GM12878 (cell line): Measurements from ENCODE around the gene LPIN1. TPM values are rescaled to one million over a fixed set of nuclear protein-coding genes. Genes with fewer than 3 reads are reported as not detected.

Experiments
- ATAC-seq: fragments of 200-7000 bp; cut with Tn5 transposase; 3 replicates; pipeline ENCODE4 v1.9.1; 2020; ENCODE audit warnings: mild to moderate bottlenecking, moderate library complexity
- BruUV-seq: library from RNA; stranded (reverse); fragments of 400-500 nt; replicated peaks from 2 replicates; lab custom pipeline; 2021; lab: Mats Ljungman, UMichigan
- CTCF ChIA-PET: fragments of 300-600 bp; sonication (Branson Sonifier 250); formaldehyde crosslinking; extraction: SDS; loops from one replicate; lab custom pipeline; 2021; ENCODE audit warnings: inconsistent platforms; lab: Yijun Ruan, JAX
- POLR2A ChIA-PET: fragments of 350-600 bp; formaldehyde crosslinking; extraction: SDS; loops from one replicate; lab custom pipeline; 2021; ENCODE audit warnings: inconsistent platforms; lab: Charles Lee
- RAD21 ChIA-PET: fragments of 300-600 bp; sonication (Branson Sonifier 250); formaldehyde crosslinking; loops from one replicate; lab custom pipeline; 2023; ENCODE audit warnings: antibody characterized with exemption; ENCODE audit not compliant: unreplicated experiment; lab: Charles Lee
- SMC1A ChIA-PET: fragments of 300-600 bp; sonication (Branson Sonifier 250); formaldehyde crosslinking; loops from one replicate; lab custom pipeline; 2023; ENCODE audit not compliant: unreplicated experiment, uncharacterized antibody; lab: Charles Lee
- DNase-seq: peaks from one replicate; pipeline ENCODE4 v3.0.0-alpha.2; 2011; ENCODE audit warnings: low read depth, low spot score
- FAIRE-seq: peaks from 3 replicates; lab custom pipeline; 2011; peaks lifted over from hg19 to GRCh38; lab: Jason Lieb, UNC
- H2AFZ ChIP-seq: 2 replicates; pipeline ENCODE4 v1.6.0; 2011; ENCODE audit warnings: low read depth, low read length, control low read depth; ENCODE audit not compliant: control insufficient read depth
- H3K27ac ChIP-seq: 2 replicates; pipeline ENCODE4 v1.5.1; 2011; ENCODE audit warnings: control low read depth; ENCODE audit not compliant: control insufficient read depth, insufficient read depth
- H3K27me3 ChIP-seq, 2 experiments: replicated peaks in 1 of 2; 2 replicates each; pipeline versions ENCODE4 v1.6.0 to v1.6.1; 2011; ENCODE audit warnings: low read length in 1 of 2; ENCODE audit not compliant: control insufficient read depth in 2 of 2, insufficient read depth in 2 of 2
- H3K36me3 ChIP-seq, 2 experiments: 2 replicates each; pipeline ENCODE4 v1.5.1; 2011; ENCODE audit warnings: low read length in 1 of 2; ENCODE audit not compliant: control insufficient read depth in 2 of 2, insufficient read depth in 2 of 2
- H3K4me1 ChIP-seq: 2 replicates; pipeline ENCODE4 v1.6.1; 2011; ENCODE audit warnings: mild to moderate bottlenecking, low read length, moderate library complexity, mixed read lengths; ENCODE audit not compliant: control insufficient read depth, insufficient read depth
- H3K4me2 ChIP-seq: 2 replicates; pipeline ENCODE4 v1.6.0; 2011; ENCODE audit warnings: control low read depth; ENCODE audit not compliant: control insufficient read depth, insufficient read depth
- H3K4me3 ChIP-seq: fragments of 200-600 bp; sonication (generic); 2 replicates; pipeline ENCODE4 v1.5.1; 2016
- H3K79me2 ChIP-seq: 2 replicates; pipeline ENCODE4 v1.6.0; 2011; ENCODE audit warnings: low read length; ENCODE audit not compliant: control insufficient read depth, insufficient read depth
- H3K9ac ChIP-seq: 2 replicates; pipeline ENCODE4 v1.8.0; 2011; ENCODE audit warnings: low read length, control low read depth, mixed read lengths; ENCODE audit not compliant: control insufficient read depth, insufficient read depth
- H3K9me3 ChIP-seq: replicated peaks from 3 replicates; pipeline ENCODE4 v1.5.1; 2011; ENCODE audit warnings: mild to moderate bottlenecking, low read length; ENCODE audit not compliant: control insufficient read depth, insufficient read depth
- H4K20me1 ChIP-seq: 2 replicates; pipeline ENCODE4 v1.6.0; 2011; ENCODE audit not compliant: control insufficient read depth, insufficient read depth
- ATF7 ChIP-seq: fragments of 450-650 bp; IDR thresholded peaks from 2 replicates; pipeline ENCODE4 v1.6.1; 2016; ENCODE audit warnings: low read depth, mild to moderate bottlenecking
- CHD4 ChIP-seq: fragments of 200-600 bp; sonication (generic); IDR thresholded peaks from 2 replicates; pipeline ENCODE4 v1.6.1; 2016; ENCODE audit warnings: mild to moderate bottlenecking
- HCFC1 ChIP-seq: fragments of 150-350 bp; IDR thresholded peaks from 2 replicates; pipeline ENCODE4 v1.6.1; 2014; ENCODE audit warnings: low read length
- KLF5 ChIP-seq: fragments of 450-650 bp; IDR thresholded peaks from 2 replicates; pipeline ENCODE4 v1.6.1; 2014; ENCODE audit warnings: mild to moderate bottlenecking; ENCODE audit not compliant: partially characterized antibody
- NKRF ChIP-seq: fragments of 450-650 bp; conservative IDR thresholded peaks from 2 replicates; pipeline ENCODE4 v1.6.1; 2017; ENCODE audit warnings: mild to moderate bottlenecking, moderate library complexity
- NR2F1 ChIP-seq: fragments of 450-650 bp; conservative IDR thresholded peaks from 2 replicates; pipeline ENCODE4 v1.6.1; 2017; ENCODE audit warnings: mild to moderate bottlenecking
- PAX5 ChIP-seq: IDR thresholded peaks from 2 replicates; pipeline ENCODE4 v1.6.1; 2011; ENCODE audit warnings: low read depth, low read length, borderline replicate concordance
- USF2 ChIP-seq: IDR thresholded peaks from 2 replicates; pipeline ENCODE4 v1.6.1; 2011; ENCODE audit warnings: low read depth, low read length, improper control_type of control experiment, borderline replicate concordance
- ZNF24 ChIP-seq: fragments of 450-650 bp; IDR thresholded peaks from 2 replicates; pipeline ENCODE4 v1.6.1; 2017; ENCODE audit warnings: antibody characterized with exemption, mild to moderate bottlenecking
- WGBS: methylation state at CpG from one replicate; pipeline ENCODE4 v1.1.6; 2016; ENCODE audit warnings: low lambda C conversion rate; ENCODE audit not compliant: insufficient replicate concordance, insufficient coverage; ENCODE audit errors: missing lambda C conversion rate; 5-methylcytosine and 5-hydroxymethylcytosine counted together
- in situ Hi-C: fragments of 300-500 bp; cut with MboI; formaldehyde crosslinking; loops from 9 replicates; pipeline ENCODE4 v1.14.3; 2018; ENCODE audit warnings: mixed read lengths
- intact Hi-C: fragments of 100-400 bp; cut with micrococcal nuclease; formaldehyde crosslinking; loops from one replicate; pipeline ENCODE4 v1.14.2; 2022; ENCODE audit not compliant: unreplicated experiment
- polyA plus RNA-seq, 11 experiments: library from polyadenylated mRNA; depleted of rRNA in 4 of 11; unstranded in 6 of 11; stranded (reverse) in 5 of 11; fragments of >200 nt; fragmentation: Nextera tagmentation in 4 of 11; fragmentation: Illumina TruSeq in 1 of 11; extraction: Ambion mirVana in 4 of 11; extraction: Trizol in 1 of 11; gene quantifications; 1 replicate in 1 of 11; 2 replicates in 10 of 11; pipeline versions ENCODE4 v1.2.1 to v1.2.3, GENCODE V29; 2011 to 2016; ENCODE audit warnings: inconsistent platforms in 2 of 11, missing spikeins in 2 of 11, low read depth in 1 of 11
- total RNA-seq, 4 experiments: library from RNA; depleted of rRNA in 3 of 4; stranded (reverse); fragments of >200 nt in 3 of 4; fragmentation: Illumina TruSeq in 1 of 4; extraction: Trizol in 1 of 4; gene quantifications; 2 replicates each; pipeline versions ENCODE4 v1.2.1 to v1.2.3, GENCODE V29; 2013 to 2021

LPIN1 gene
- total and polyA plus RNA-seq, 10 of the 15 experiments (the other 5 are each of a cell fraction or from before 2014, with no cell fraction given): 18.8 to 82.5 (median 50.3) TPM

GRCh38 chr2:11778923-11779757 is 32.7 kb downstream of the LPIN1 start (continued):
- TF ChIP-seq USF2: peak; percentile 25
- peak; percentile 51 for TF ChIP-seq KLF5

GRCh38 chr2:11781602-11782001 is 35.2 kb downstream of the LPIN1 start:
- Histone ChIP-seq H2AFZ (no peak overlapping the region), H3K4me2 (no peak overlapping the region), H3K27me3 (no peaks in the 10 kb centered on the region), H3K27ac (no peak overlapping the region), H3K9me3 (no peaks in the 10 kb centered on the region), H3K36me3 (peaks cover 30 to 42% of the 10 kb centered on the region in 2 experiments), H3K79me2 (no peaks in the 10 kb centered on the region), H4K20me1 (peaks cover 3% of the 10 kb centered on the region; the same call in 1 of the 2 replicates), H3K9ac (no peak overlapping the region), H3K4me1 (peaks cover 7% of the 10 kb centered on the region)
- ChIA-PET POLR2A (interaction anchor here (0.5 to 1.1 kb wide), 3 partner anchors 31 to 268 kb away, joined by 3 to 6 read pairs (median 3); no protein-coding TSS in a partner anchor), SMC1A (interaction anchor here (1.0 to 10.8 kb wide), 7 partner anchors 17 to 1225 kb away, joined by 3 to 222 read pairs (median 5); partner anchors contain the start of gene LPIN1), RAD21 (interaction anchor here (1.5 to 9.9 kb wide), 5 partner anchors 28 to 94 kb away, joined by 3 to 132 read pairs (median 6); partner anchors contain the start of gene LPIN1), CTCF (interaction anchor here (0.8 to 10.9 kb wide), 7 partner anchors 9 to 1226 kb away, joined by 3 to 684 read pairs (median 7); partner anchors contain the start of gene LPIN1)
- DNase-seq: no peak
- intact Hi-C loops (no loop called here), in situ Hi-C loops (loop anchor here (5.0 kb wide), 1 partner anchor 89 kb away; no protein-coding TSS in a partner anchor)
- no peak for FAIRE-seq
- TF ChIP-seq CHD4 (no peak), ZNF24 (peak; percentile 55; the same call in 1 of the 2 replicates), NKRF (no peak), HCFC1 (no peak), ATF7 (no peak), NR2F1 (0 out of 2 replicates have a peak, but pooled peaks have one; percentile 15), PAX5 (0 out of 2 replicates have a peak, but pooled peaks have one; percentile 14)
- TF ChIP-seq, all 136 proteins: peak for 3
- ATAC-seq: peak; percentile 44
- 94% methylated on average over 3 of the region's 3 CpGs for WGBS
- H3K4me3 ChIP-seq: no peak overlapping the region
- no TSS peak for BruUV-seq
